A549 (cell line): Measurements from ENCODE around the gene SYTL3. TPM values are rescaled to one million over a fixed set of nuclear protein-coding genes. Genes with fewer than 3 reads are reported as not detected.
A peak's percentile ranks its signal among the peaks of the same experiment; 100 is the strongest.

Source experiments
- ATAC-seq, 2 experiments: fragments of 200-7000 bp in 1 of 2; fragments of >200 bp in 1 of 2; cut with Nextera tagmentation in 1 of 2; cut with Tn5 transposase in 1 of 2; 3 replicates each; pipeline versions ENCODE4 v1.8.0 to v1.9.1; 2018 to 2020; ENCODE audit warnings: mild to moderate bottlenecking in 1 of 2, moderate library complexity in 1 of 2
- CTCF ChIA-PET: fragments of 300-600 bp; sonication (Branson Sonifier 250); formaldehyde crosslinking; extraction: SDS; loops from one replicate; lab custom pipeline; 2021; ENCODE audit warnings: antibody characterized with exemption, inconsistent platforms; lab: Yijun Ruan, JAX
- POLR2A ChIA-PET: fragments of 350-600 bp; formaldehyde crosslinking; extraction: SDS; loops from one replicate; lab custom pipeline; 2021; ENCODE audit warnings: antibody characterized with exemption, inconsistent platforms; lab: Yijun Ruan, JAX
- DNase-seq, 2 experiments: peaks; one replicate each; pipeline versions ENCODE4 v3.0.0 to v3.0.0-alpha.2; 2011 to 2016; ENCODE audit warnings: low read depth in 1 of 2, low spot score in 1 of 2
- FAIRE-seq: peaks from 2 replicates; lab custom pipeline; 2011; peaks lifted over from hg19 to GRCh38; lab: Jason Lieb, UNC
- H3K27ac ChIP-seq, 2 experiments: fragments of >200 bp; sonication (Bioruptor Twin); formaldehyde crosslinking; 3 replicates each; pipeline ENCODE4 v1.5.1; 2016 to 2017
- H3K4me1 ChIP-seq: fragments of >200 bp; sonication (Bioruptor Twin); formaldehyde crosslinking; 3 replicates; pipeline ENCODE4 v1.6.1; 2016
- H3K4me2 ChIP-seq: fragments of >200 bp; sonication (Bioruptor Twin); formaldehyde crosslinking; 3 replicates; pipeline ENCODE4 v1.6.1; 2016
- H3K4me3 ChIP-seq: fragments of >200 bp; sonication (Bioruptor Twin); formaldehyde crosslinking; 3 replicates; pipeline ENCODE4 v1.5.1; 2016
- H3K9me3 ChIP-seq: fragments of >200 bp; sonication (Bioruptor Twin); formaldehyde crosslinking; 3 replicates; pipeline ENCODE4 v1.6.1; 2016
- BHLHE40 ChIP-seq: IDR thresholded peaks from 2 replicates; pipeline ENCODE4 v1.6.1; 2012; ENCODE audit warnings: low read depth, low read length, inconsistent platforms
- CBX2 ChIP-seq: fragments of 200-600 bp; sonication (generic); IDR thresholded peaks from 2 replicates; pipeline ENCODE4 v1.6.1; 2016; ENCODE audit warnings: low read depth, mild to moderate bottlenecking, borderline replicate concordance
- CBX8 ChIP-seq: fragments of 200-600 bp; sonication (generic); IDR thresholded peaks from 2 replicates; pipeline ENCODE4 v1.6.1; 2016
- CHD4 ChIP-seq: fragments of 200-600 bp; sonication (generic); IDR thresholded peaks from 2 replicates; pipeline ENCODE4 v1.6.1; 2016; ENCODE audit warnings: antibody characterized with exemption, mild to moderate bottlenecking, borderline replicate concordance
- EP300 ChIP-seq, 2 experiments: fragments of >200 bp; sonication (Bioruptor Twin); formaldehyde crosslinking; IDR thresholded peaks; 2 replicates in 1 of 2; 3 replicates in 1 of 2; pipeline ENCODE4 v1.6.1; 2016 to 2017
- FOSB ChIP-seq: fragments of 250-450 bp; sonication (Bioruptor Pico); IDR thresholded peaks from 2 replicates; pipeline ENCODE4 v1.5.0; 2020; ENCODE audit warnings: mild to moderate bottlenecking, moderate library complexity
- FOSL2 ChIP-seq, 2 experiments: fragments of 450-650 bp in 1 of 2; fragments of >200 bp in 1 of 2; sonication (Bioruptor Twin) in 1 of 2; formaldehyde crosslinking; IDR thresholded peaks; 2 replicates each; pipeline versions ENCODE4 v1.5.0 to v1.6.1; 2016 to 2020; ENCODE audit warnings: mild to moderate bottlenecking in 1 of 2, moderate library complexity in 1 of 2
- FOXS1 ChIP-seq: fragments of 250-450 bp; sonication (Bioruptor Pico); IDR thresholded peaks from 2 replicates; pipeline ENCODE4 v1.5.0; 2020; ENCODE audit warnings: mild to moderate bottlenecking, moderate library complexity
- GATA3 ChIP-seq: IDR thresholded peaks from 2 replicates; pipeline ENCODE4 v1.6.1; 2012; ENCODE audit warnings: borderline replicate concordance
- HEYL ChIP-seq: fragments of 250-450 bp; sonication (Bioruptor Pico); IDR thresholded peaks from 2 replicates; pipeline ENCODE4 v1.8.0; 2021; ENCODE audit warnings: mild to moderate bottlenecking, moderate library complexity
- HOXA7 ChIP-seq: fragments of 250-450 bp; sonication (Bioruptor Pico); IDR thresholded peaks from 2 replicates; pipeline ENCODE4 v1.5.0; 2020; ENCODE audit warnings: mild to moderate bottlenecking, moderate library complexity
- HOXB13 ChIP-seq: fragments of 250-450 bp; sonication (Bioruptor Pico); IDR thresholded peaks from 2 replicates; pipeline ENCODE4 v1.5.0; 2020; ENCODE audit warnings: low read depth, mild to moderate bottlenecking, moderate library complexity
- JUN ChIP-seq, 2 experiments: fragments of >200 bp; sonication (Bioruptor Twin); formaldehyde crosslinking; IDR thresholded peaks; 2 replicates in 1 of 2; 3 replicates in 1 of 2; pipeline ENCODE4 v1.6.1; 2016 to 2017
- JUNB ChIP-seq: fragments of >200 bp; sonication (Bioruptor Twin); formaldehyde crosslinking; IDR thresholded peaks from 2 replicates; pipeline ENCODE4 v1.6.1; 2016
- KDM1A ChIP-seq: fragments of 200-600 bp; sonication (generic); IDR thresholded peaks from 2 replicates; pipeline ENCODE4 v1.6.1; 2016; ENCODE audit warnings: low read depth, mild to moderate bottlenecking
- KDM5A ChIP-seq: fragments of 200-600 bp; sonication (generic); IDR thresholded peaks from 2 replicates; pipeline ENCODE4 v1.6.1; 2016; ENCODE audit warnings: antibody characterized with exemption, mild to moderate bottlenecking
- MAFK ChIP-seq: fragments of 450-650 bp; IDR thresholded peaks from 2 replicates; pipeline ENCODE4 v1.6.1; 2014; ENCODE audit not compliant: partially characterized antibody
- MAZ ChIP-seq: fragments of 150-350 bp; IDR thresholded peaks from 2 replicates; pipeline ENCODE4 v1.6.1; 2014; ENCODE audit warnings: antibody characterized with exemption, low read depth, low read length, borderline replicate concordance
- NPAS2 ChIP-seq: fragments of 250-450 bp; sonication (Bioruptor Pico); IDR thresholded peaks from 2 replicates; pipeline ENCODE4 v1.8.0; 2022; ENCODE audit warnings: mild to moderate bottlenecking, moderate library complexity, borderline replicate concordance
- PHF8 ChIP-seq: fragments of 200-600 bp; sonication (generic); IDR thresholded peaks from 2 replicates; pipeline ENCODE4 v1.6.1; 2016; ENCODE audit warnings: low read depth, mild to moderate bottlenecking, antibody characterized with exemption, moderate library complexity, borderline replicate concordance
- RFX5 ChIP-seq: fragments of 450-650 bp; IDR thresholded peaks from 2 replicates; pipeline ENCODE4 v1.7.1; 2014; ENCODE audit warnings: antibody characterized with exemption, mild to moderate bottlenecking, moderate library complexity
- RNF2 ChIP-seq: fragments of 200-600 bp; sonication (generic); IDR thresholded peaks from 2 replicates; pipeline ENCODE4 v1.6.1; 2016; ENCODE audit warnings: low read depth, mild to moderate bottlenecking, antibody characterized with exemption, moderate library complexity, borderline replicate concordance
- SMC3 ChIP-seq: fragments of >200 bp; sonication (Bioruptor Twin); formaldehyde crosslinking; IDR thresholded peaks from 3 replicates; pipeline ENCODE4 v1.6.1; 2018; ENCODE audit warnings: inconsistent platforms
- TFCP2L1 ChIP-seq: fragments of 250-450 bp; sonication (Bioruptor Pico); IDR thresholded peaks from 2 replicates; pipeline ENCODE4 v1.5.0; 2021; ENCODE audit warnings: mild to moderate bottlenecking
- TP53 ChIP-seq: fragments of 250-450 bp; sonication (Bioruptor Pico); IDR thresholded peaks from 2 replicates; pipeline ENCODE4 v1.5.0; 2021; ENCODE audit warnings: mild to moderate bottlenecking, moderate library complexity
- ZC3H11A ChIP-seq: fragments of 450-650 bp; IDR thresholded peaks from 2 replicates; pipeline ENCODE4 v1.6.1; 2014; ENCODE audit warnings: antibody characterized with exemption, mild to moderate bottlenecking
- ZNF302 ChIP-seq: fragments of 250-450 bp; sonication (Bioruptor Pico); IDR thresholded peaks from 2 replicates; pipeline ENCODE4 v1.9.0; 2021; ENCODE audit warnings: inconsistent platforms, mild to moderate bottlenecking, moderate library complexity
- WGBS: methylation state at CpG from one replicate; pipeline ENCODE4 v1.1.6; 2017; ENCODE audit errors: missing lambda C conversion rate; 5-methylcytosine and 5-hydroxymethylcytosine counted together
- polyA plus RNA-seq, 4 experiments: library from polyadenylated mRNA; depleted of rRNA in 3 of 4; stranded (reverse); fragments of >200 nt; fragmentation: RNase III in 1 of 4; extraction: RNeasy Plus Mini Kit Qiagen cat#74134 plus additional on column Dnase treatment in 1 of 4; gene quantifications; 2 replicates in 3 of 4; 3 replicates in 1 of 4; pipeline ENCODE4 v1.2.3, GENCODE V29; 2011 to 2017
- TF ChIP-seq, protein P1 (sequence below): fragments of >200 bp; sonication (Bioruptor Twin); formaldehyde crosslinking; IDR thresholded peaks from 2 replicates; pipeline ENCODE4 v1.6.1; 2016
- TF ChIP-seq, protein P2 (sequence below): fragments of 450-650 bp; IDR thresholded peaks from 2 replicates; pipeline ENCODE4 v1.6.1; 2014; ENCODE audit warnings: antibody characterized with exemption
- TF ChIP-seq, protein P3 (sequence below): IDR thresholded peaks from 2 replicates; pipeline ENCODE4 v1.6.1; 2012
- TF ChIP-seq, protein P4 (sequence below): IDR thresholded peaks from 2 replicates; pipeline ENCODE4 v1.6.1; 2012

The SYTL3 gene
- polyA plus RNA-seq, 2 of the 4 experiments (the other 2 are of a cell fraction): 0.63 to 0.89 TPM

- ChIA-PET CTCF (interaction anchor here (0.8 to 3.8 kb wide), 3 partner anchors 16 to 237 kb away, joined by 3 to 18 read pairs (median 9); no protein-coding TSS in a partner anchor), POLR2A (no interaction called here)
- peaks cover 17% of the 10 kb centered on the region for H3K4me1 ChIP-seq
- TF ChIP-seq TP53 (CRISPR knock-in tag) (no peak), HOXB13 (CRISPR knock-in tag) (no peak), HEYL (CRISPR knock-in tag) (no peak), PHF8 (no peak)
- TF ChIP-seq, protein P1, sequence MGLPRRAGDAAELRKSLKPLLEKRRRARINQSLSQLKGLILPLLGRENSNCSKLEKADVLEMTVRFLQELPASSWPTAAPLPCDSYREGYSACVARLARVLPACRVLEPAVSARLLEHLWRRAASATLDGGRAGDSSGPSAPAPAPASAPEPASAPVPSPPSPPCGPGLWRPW: no peak
- TF ChIP-seq, protein P2, sequence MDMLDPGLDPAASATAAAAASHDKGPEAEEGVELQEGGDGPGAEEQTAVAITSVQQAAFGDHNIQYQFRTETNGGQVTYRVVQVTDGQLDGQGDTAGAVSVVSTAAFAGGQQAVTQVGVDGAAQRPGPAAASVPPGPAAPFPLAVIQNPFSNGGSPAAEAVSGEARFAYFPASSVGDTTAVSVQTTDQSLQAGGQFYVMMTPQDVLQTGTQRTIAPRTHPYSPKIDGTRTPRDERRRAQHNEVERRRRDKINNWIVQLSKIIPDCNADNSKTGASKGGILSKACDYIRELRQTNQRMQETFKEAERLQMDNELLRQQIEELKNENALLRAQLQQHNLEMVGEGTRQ: no peak
- DNase-seq (no peak), ATAC-seq (no peak), FAIRE-seq (no peak)
- H3K9me3 ChIP-seq: peaks cover 17% of the 10 kb centered on the region
- H3K4me3 ChIP-seq: no peak overlapping the region
- no peak overlapping the region for H3K27ac ChIP-seq
- WGBS: 75% methylated on average over 3 of the region's 3 CpGs
- H3K4me2 ChIP-seq: no peak overlapping the region
Observed at GRCh38 chr6:158735009-158735408, 85.2 kb downstream of the SYTL3 start.

DNA sequence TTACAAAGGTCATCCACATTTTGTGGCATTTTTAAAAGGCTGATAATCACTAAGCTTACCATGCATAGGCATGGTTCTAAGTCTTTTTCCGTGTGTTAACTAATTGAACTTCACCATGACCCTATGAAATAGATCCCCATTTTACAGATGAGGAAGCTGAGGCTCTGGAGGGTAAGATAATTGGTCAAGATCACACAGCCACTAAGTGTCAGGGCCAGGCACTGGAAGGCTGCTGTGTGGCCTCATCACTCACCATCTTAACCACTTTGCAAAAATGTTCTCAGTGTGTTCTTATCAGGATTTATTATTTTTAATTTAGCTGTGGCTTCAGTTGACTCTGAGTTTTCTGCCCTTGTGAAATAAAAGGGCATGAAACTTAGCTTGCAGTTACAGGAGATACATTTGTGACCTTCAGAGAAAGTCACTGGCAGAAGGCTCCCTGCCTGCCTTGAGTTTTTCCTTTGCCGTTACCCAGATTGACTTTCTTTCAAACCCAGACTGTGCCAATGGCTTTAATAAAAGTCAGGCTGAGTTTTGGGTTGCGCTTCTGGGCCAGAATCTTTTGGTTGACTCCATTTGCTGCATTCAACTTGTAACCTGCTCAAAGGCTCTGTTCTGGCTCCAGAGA, 87.3 kb downstream of the SYTL3 start:
- CTCF ChIA-PET: interaction anchor here (0.6 to 1.7 kb wide), 4 partner anchors 16 to 33 kb away, joined by 3 to 5 read pairs (median 4); no protein-coding TSS in a partner anchor
- Histone ChIP-seq H3K4me2 (peak overlapping the region; percentile 56), H3K9me3 (peaks cover 18% of the 10 kb centered on the region), H3K4me1 (peaks cover 17% of the 10 kb centered on the region)
- no peak for DNase-seq
- POLR2A ChIA-PET: no interaction called here
- 0 out of 2 replicates have a peak, but pooled peaks have one; percentile 1 for TF ChIP-seq JUNB
- TF ChIP-seq KDM1A: no peak
- TF ChIP-seq, all 56 proteins: peak for 1
- FAIRE-seq (no peak), ATAC-seq (no peak; a peak in 1 of 6 replicates)
- WGBS: 91% methylated on average over 3 of the region's 3 CpGs
- Histone ChIP-seq H3K27ac (peak overlapping the region; percentile 75 to 88), H3K4me3 (no peak overlapping the region)

GRCh38 chr6:158737710-158738615, 88.1 kb downstream of the SYTL3 start:
- FAIRE-seq (no peak), DNase-seq (peak; percentile 47 to 71), ATAC-seq (peak; percentile 91 to 94)
- Histone ChIP-seq H3K9me3 (peaks cover 18% of the 10 kb centered on the region), H3K27ac (peak overlapping the region; percentile 75 to 88), H3K4me1 (peaks cover 17% of the 10 kb centered on the region), H3K4me2 (peak overlapping the region; percentile 56), H3K4me3 (no peak overlapping the region)
- ChIA-PET POLR2A (no interaction called here), CTCF (interaction anchor here (0.9 to 1.7 kb wide), 3 partner anchors 8 to 34 kb away, joined by 4 read pairs; no protein-coding TSS in a partner anchor)
- 49% methylated on average over 12 of the region's 12 CpGs for WGBS
- TF ChIP-seq MAFK (peak; percentile 90), BHLHE40 (no peak), RNF2 (no peak), MAZ (no peak), JUN (IDR thresholded peaks at IDR 0.05) (0 out of 5 replicates have a peak, but pooled peaks of 1 of the 2 experiments have one; percentile 35), FOSL2 (IDR thresholded peaks at IDR 0.05) (peak; percentile 70), FOSL2 (CRISPR knock-in tag; IDR thresholded peaks at IDR 0.05) (peak; percentile 82), TFCP2L1 (CRISPR knock-in tag) (no peak), PHF8 (no peak), NPAS2 (CRISPR knock-in tag) (no peak), SMC3 (0 out of 3 replicates have a peak, but pooled peaks have one; percentile 11), CBX8 (no peak), GATA3 (peak; percentile 40; the same call in 1 of the 2 replicates), CHD4 (no peak), ZNF302 (CRISPR knock-in tag) (no peak), FOSB (CRISPR knock-in tag) (no peak), HOXA7 (CRISPR knock-in tag) (no peak), ZC3H11A (no peak), EP300 (IDR thresholded peaks at IDR 0.05) (peak in 1 of 2 experiments; percentile 36; a peak in 1 of 5 replicates), CBX2 (no peak), RFX5 (no peak), FOXS1 (no peak), TP53 (CRISPR knock-in tag) (no peak), KDM5A (no peak)
- TF ChIP-seq, protein P3, sequence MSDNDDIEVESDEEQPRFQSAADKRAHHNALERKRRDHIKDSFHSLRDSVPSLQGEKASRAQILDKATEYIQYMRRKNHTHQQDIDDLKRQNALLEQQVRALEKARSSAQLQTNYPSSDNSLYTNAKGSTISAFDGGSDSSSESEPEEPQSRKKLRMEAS: peak; percentile 37
- TF ChIP-seq, protein P4, sequence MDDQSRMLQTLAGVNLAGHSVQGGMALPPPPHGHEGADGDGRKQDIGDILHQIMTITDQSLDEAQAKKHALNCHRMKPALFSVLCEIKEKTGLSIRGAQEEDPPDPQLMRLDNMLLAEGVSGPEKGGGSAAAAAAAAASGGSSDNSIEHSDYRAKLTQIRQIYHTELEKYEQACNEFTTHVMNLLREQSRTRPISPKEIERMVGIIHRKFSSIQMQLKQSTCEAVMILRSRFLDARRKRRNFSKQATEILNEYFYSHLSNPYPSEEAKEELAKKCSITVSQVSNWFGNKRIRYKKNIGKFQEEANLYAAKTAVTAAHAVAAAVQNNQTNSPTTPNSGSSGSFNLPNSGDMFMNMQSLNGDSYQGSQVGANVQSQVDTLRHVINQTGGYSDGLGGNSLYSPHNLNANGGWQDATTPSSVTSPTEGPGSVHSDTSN: no peak
